ENCODE measurements around the gene ST6GALNAC4. TPM values are rescaled to one million over a fixed set of nuclear protein-coding genes. Genes with fewer than 3 reads are reported as not detected.

Gene ST6GALNAC4
- total RNA-seq, 2 donors from 2014 or later = 25.4 to 66.5 TPM

- H3K36me3 ChIP-seq = no peaks in the 10 kb centered on the region
- no peak overlapping the region for H3K4me3 ChIP-seq
- no peaks in the 10 kb centered on the region for H3K9me3 ChIP-seq
- H3K27me3 ChIP-seq = peaks cover 18% of the 10 kb centered on the region
- TF ChIP-seq, protein P1, sequence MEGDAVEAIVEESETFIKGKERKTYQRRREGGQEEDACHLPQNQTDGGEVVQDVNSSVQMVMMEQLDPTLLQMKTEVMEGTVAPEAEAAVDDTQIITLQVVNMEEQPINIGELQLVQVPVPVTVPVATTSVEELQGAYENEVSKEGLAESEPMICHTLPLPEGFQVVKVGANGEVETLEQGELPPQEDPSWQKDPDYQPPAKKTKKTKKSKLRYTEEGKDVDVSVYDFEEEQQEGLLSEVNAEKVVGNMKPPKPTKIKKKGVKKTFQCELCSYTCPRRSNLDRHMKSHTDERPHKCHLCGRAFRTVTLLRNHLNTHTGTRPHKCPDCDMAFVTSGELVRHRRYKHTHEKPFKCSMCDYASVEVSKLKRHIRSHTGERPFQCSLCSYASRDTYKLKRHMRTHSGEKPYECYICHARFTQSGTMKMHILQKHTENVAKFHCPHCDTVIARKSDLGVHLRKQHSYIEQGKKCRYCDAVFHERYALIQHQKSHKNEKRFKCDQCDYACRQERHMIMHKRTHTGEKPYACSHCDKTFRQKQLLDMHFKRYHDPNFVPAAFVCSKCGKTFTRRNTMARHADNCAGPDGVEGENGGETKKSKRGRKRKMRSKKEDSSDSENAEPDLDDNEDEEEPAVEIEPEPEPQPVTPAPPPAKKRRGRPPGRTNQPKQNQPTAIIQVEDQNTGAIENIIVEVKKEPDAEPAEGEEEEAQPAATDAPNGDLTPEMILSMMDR (IDR thresholded peaks at IDR 0.05) = no peak
- peaks cover 23% of the 10 kb centered on the region for H3K4me1 ChIP-seq
- DNase-seq = no peak
- no peak overlapping the region for H3K9ac ChIP-seq (ENCODE audit: low read depth in 2 of 2, low read length in 2 of 2)
- intact Hi-C loops (cut with DNase I) = no loop called here
- no peak overlapping the region for H3K27ac ChIP-seq
Observed at GRCh38 chr9:127925959-127926905, 9.4 kb upstream of the ST6GALNAC4 start.

- H3K9me3 ChIP-seq = no peaks in the 10 kb centered on the region
- peaks cover 18% of the 10 kb centered on the region for H3K27me3 ChIP-seq
- TF ChIP-seq, protein P1 (IDR thresholded peaks at IDR 0.05) = no peak
- intact Hi-C loops (cut with DNase I) = loop anchor here (5.0 kb wide), 1 partner anchor 333 kb away; no protein-coding TSS in a partner anchor
- no peak overlapping the region for H3K9ac ChIP-seq (ENCODE audit: low read depth in 2 of 2, low read length in 2 of 2)
- no peak overlapping the region for H3K4me3 ChIP-seq
- DNase-seq = no peak
- H3K27ac ChIP-seq = no peak overlapping the region
- no peaks in the 10 kb centered on the region for H3K36me3 ChIP-seq
- H3K4me1 ChIP-seq = peaks cover 12% of the 10 kb centered on the region
Observed at GRCh38 chr9:127924736-127925444, 8.0 kb upstream of the ST6GALNAC4 start.

- peaks cover 14% of the 10 kb centered on the region for H3K4me1 ChIP-seq
Observed at GRCh38 chr9:127923771-127924170, 6.9 kb upstream of the ST6GALNAC4 start.

DNA sequence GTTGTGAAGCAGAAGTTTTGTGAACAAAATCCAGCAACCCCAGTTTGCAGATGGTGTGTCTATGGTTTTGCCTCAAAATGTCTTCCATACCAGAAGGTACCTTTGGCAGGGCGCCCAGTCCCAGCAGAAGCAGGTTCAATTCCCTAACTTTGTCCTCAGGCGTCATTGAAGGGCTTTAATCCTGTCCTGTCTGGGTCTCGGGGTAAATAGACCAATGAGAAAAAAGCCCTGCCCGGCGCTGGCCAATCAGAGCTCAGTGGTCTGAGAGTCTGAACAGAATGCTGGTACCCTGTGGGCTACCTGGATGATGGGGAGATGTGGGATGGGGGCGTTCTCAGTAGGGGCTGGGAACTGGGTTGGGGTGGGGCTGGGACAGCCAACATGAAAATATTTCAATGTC, 6.2 kb upstream of the ST6GALNAC4 start:
- no peaks in the 10 kb centered on the region for H3K36me3 ChIP-seq
- DNase-seq = no peak
- no peak overlapping the region for H3K9ac ChIP-seq (ENCODE audit: low read depth in 2 of 2, low read length in 2 of 2)
- H3K4me3 ChIP-seq = no peak overlapping the region
- TF ChIP-seq, protein P1 (IDR thresholded peaks at IDR 0.05) = no peak
- H3K27ac ChIP-seq = no peak overlapping the region
- intact Hi-C loops (cut with DNase I) = loop anchor here (5.0 kb wide), 1 partner anchor 331 kb away; no protein-coding TSS in a partner anchor
- H3K9me3 ChIP-seq = no peaks in the 10 kb centered on the region
- peaks cover 18% of the 10 kb centered on the region for H3K27me3 ChIP-seq
- H3K4me1 ChIP-seq = peaks cover 18% of the 10 kb centered on the region

More at GRCh38 chr9:127923771-127924170, 6.9 kb upstream of the ST6GALNAC4 start:
- peaks cover 18% of the 10 kb centered on the region for H3K27me3 ChIP-seq
- H3K9ac ChIP-seq (ENCODE audit: low read depth in 2 of 2, low read length in 2 of 2) = no peak overlapping the region
- no peak overlapping the region for H3K27ac ChIP-seq
- no peaks in the 10 kb centered on the region for H3K9me3 ChIP-seq
- H3K36me3 ChIP-seq = no peaks in the 10 kb centered on the region
- no peak for DNase-seq
- intact Hi-C loops (cut with DNase I) = loop anchor here (5.0 kb wide), 1 partner anchor 331 kb away; no protein-coding TSS in a partner anchor
- no peak overlapping the region for H3K4me3 ChIP-seq
- TF ChIP-seq, protein P1 (IDR thresholded peaks at IDR 0.05) = no peak

GRCh38 chr9:127921557-127922120, 4.8 kb upstream of the ST6GALNAC4 start:
- H3K36me3 ChIP-seq = no peaks in the 10 kb centered on the region
- H3K9me3 ChIP-seq = no peaks in the 10 kb centered on the region
- peaks cover 20% of the 10 kb centered on the region for H3K4me1 ChIP-seq
- peak; percentile 82 for DNase-seq
- peaks cover 10% of the 10 kb centered on the region for H3K27me3 ChIP-seq
- H3K4me3 ChIP-seq = peak overlapping the region; percentile 2
- TF ChIP-seq, protein P1 (IDR thresholded peaks at IDR 0.05) = peak; percentile 88
- intact Hi-C loops (cut with DNase I) = loop anchor here (2.0 to 5.0 kb wide), 2 partner anchors 187 to 329 kb away; partner anchors contain the start of gene TOR2A
- peak overlapping the region in 1 of 2 donors; percentile 61 for H3K9ac ChIP-seq (ENCODE audit: low read depth in 2 of 2, low read length in 2 of 2)
- no peak overlapping the region for H3K27ac ChIP-seq
